ENCODE measurements around the gene SMAD6. TPM values are rescaled to one million over a fixed set of nuclear protein-coding genes. Genes with fewer than 3 reads are reported as not detected.

The SMAD6 gene
- total and polyA plus RNA-seq, 9 donors: 3.8 to 20.3 (median 13.9) TPM

GRCh38 chr15:66778716-66779115, 76.7 kb downstream of the SMAD6 start:
- no peak for TF ChIP-seq POLR2A (IDR thresholded peaks at IDR 0.05)
- Histone ChIP-seq H3K36me3 (no peaks in the 10 kb centered on the region), H3K9me3 (no peaks in the 10 kb centered on the region), H3K27ac (no peak overlapping the region), H3K27me3 (no peaks in the 10 kb centered on the region), H3K4me3 (no peak overlapping the region), H3K4me1 (ENCODE audit: insufficient read depth) (peaks cover 12% of the 10 kb centered on the region)
- intact Hi-C loops (cut with DNase I): no loop called here
- peak in 1 of 5 donors; percentile 20 for DNase-seq
- WGBS, 3 donors: 95 to 97% (median 97%) methylated on average over 7 to 8 of the region's 8 CpGs

GRCh38 chr15:66779331-66780009, 77.4 kb downstream of the SMAD6 start:
- Histone ChIP-seq H3K27me3 (no peaks in the 10 kb centered on the region), H3K4me3 (no peak overlapping the region), H3K36me3 (no peaks in the 10 kb centered on the region), H3K9me3 (no peaks in the 10 kb centered on the region), H3K27ac (no peak overlapping the region), H3K4me1 (ENCODE audit: insufficient read depth) (peaks cover 12% of the 10 kb centered on the region)
- TF ChIP-seq CTCF (IDR thresholded peaks at IDR 0.05) (no peak), POLR2A (IDR thresholded peaks at IDR 0.05) (no peak), EP300 (IDR thresholded peaks at IDR 0.05) (no peak)
- 86 to 92% (median 87%) methylated on average over 4 of the region's 4 CpGs for WGBS, 3 donors
- intact Hi-C loops (cut with DNase I): no loop called here
- DNase-seq: peak in 1 of 5 donors; percentile 16

- no peak overlapping the region for H3K27ac ChIP-seq
- intact Hi-C loops (cut with DNase I): no loop called here
- H3K4me3 ChIP-seq: no peak overlapping the region
- H3K27me3 ChIP-seq: no peaks in the 10 kb centered on the region
- TF ChIP-seq POLR2A (IDR thresholded peaks at IDR 0.05): no peak
- no peak for TF ChIP-seq CTCF (IDR thresholded peaks at IDR 0.05)
- no peak for TF ChIP-seq EP300 (IDR thresholded peaks at IDR 0.05)
- H3K4me1 ChIP-seq (ENCODE audit: insufficient read depth): peaks cover 11% of the 10 kb centered on the region
- peak in 1 of 5 donors; percentile 33 for DNase-seq
- WGBS, 3 donors: 88 to 91% (median 88%) methylated on average over 21 of the region's 21 CpGs
- H3K36me3 ChIP-seq: no peaks in the 10 kb centered on the region
- no peaks in the 10 kb centered on the region for H3K9me3 ChIP-seq
These were observed 78.3 kb downstream of the SMAD6 start for GRCh38 chr15:66780172-66780972.

- intact Hi-C loops (cut with DNase I): no loop called here
- no peak overlapping the region for H3K27ac ChIP-seq
- TF ChIP-seq POLR2A (IDR thresholded peaks at IDR 0.05) (no peak), EP300 (IDR thresholded peaks at IDR 0.05) (no peak), CTCF (IDR thresholded peaks at IDR 0.05) (no peak)
- 93 to 95% (median 94%) methylated on average over 73 of the region's 73 CpGs for WGBS, 3 donors
- no peak for DNase-seq
- no peaks in the 10 kb centered on the region for H3K27me3 ChIP-seq
- H3K36me3 ChIP-seq: no peaks in the 10 kb centered on the region
- H3K4me1 ChIP-seq (ENCODE audit: insufficient read depth): peaks cover 7% of the 10 kb centered on the region
- H3K4me3 ChIP-seq: no peak overlapping the region
- H3K9me3 ChIP-seq: no peaks in the 10 kb centered on the region
These were observed 79.1 kb downstream of the SMAD6 start for GRCh38 chr15:66780973-66781718.
